ENCODE results near the gene LPAR6. TPM values are rescaled to one million over a fixed set of nuclear protein-coding genes. Genes with fewer than 3 reads are reported as not detected.

LPAR6 gene

Small RNAs within 50 kb of the gene (small RNA-seq; reads per million reads assigned to genes)
- not detected for gene RF00017 (ENCODE audit: insufficient read depth)

Measured in mesendoderm (in vitro differentiated cells).